ENCODE results near the gene IPO13.

- TF ChIP-seq CTCF (IDR thresholded peaks at IDR 0.05): no peak
- no peak for TF ChIP-seq POLR2A (IDR thresholded peaks at IDR 0.05)
- TF ChIP-seq POLR2AphosphoS5 (IDR thresholded peaks at IDR 0.05; ENCODE audit: insufficient read depth in 1 of 2, low read depth in 1 of 2): no peak
These were observed 2.9 kb downstream of the IPO13 start for GRCh38 chr1:43949678-43950077.

All from vagina (tissue), 2 donors.